Stimulated activated CD8-positive, alpha-beta memory T cell treated with anti-CD3 and anti-CD28 coated beads, Interleukin-7, amount 100 ng/mL, for 4 hours (primary cell): Measurements from ENCODE around the gene JUN.

Experiments
- DNase-seq, 2 donors: peaks; one replicate each; pipeline ENCODE4 v3.0.0-alpha.2; 2020; ENCODE audit warnings: low read depth in 2 of 2

The JUN gene

DNA sequence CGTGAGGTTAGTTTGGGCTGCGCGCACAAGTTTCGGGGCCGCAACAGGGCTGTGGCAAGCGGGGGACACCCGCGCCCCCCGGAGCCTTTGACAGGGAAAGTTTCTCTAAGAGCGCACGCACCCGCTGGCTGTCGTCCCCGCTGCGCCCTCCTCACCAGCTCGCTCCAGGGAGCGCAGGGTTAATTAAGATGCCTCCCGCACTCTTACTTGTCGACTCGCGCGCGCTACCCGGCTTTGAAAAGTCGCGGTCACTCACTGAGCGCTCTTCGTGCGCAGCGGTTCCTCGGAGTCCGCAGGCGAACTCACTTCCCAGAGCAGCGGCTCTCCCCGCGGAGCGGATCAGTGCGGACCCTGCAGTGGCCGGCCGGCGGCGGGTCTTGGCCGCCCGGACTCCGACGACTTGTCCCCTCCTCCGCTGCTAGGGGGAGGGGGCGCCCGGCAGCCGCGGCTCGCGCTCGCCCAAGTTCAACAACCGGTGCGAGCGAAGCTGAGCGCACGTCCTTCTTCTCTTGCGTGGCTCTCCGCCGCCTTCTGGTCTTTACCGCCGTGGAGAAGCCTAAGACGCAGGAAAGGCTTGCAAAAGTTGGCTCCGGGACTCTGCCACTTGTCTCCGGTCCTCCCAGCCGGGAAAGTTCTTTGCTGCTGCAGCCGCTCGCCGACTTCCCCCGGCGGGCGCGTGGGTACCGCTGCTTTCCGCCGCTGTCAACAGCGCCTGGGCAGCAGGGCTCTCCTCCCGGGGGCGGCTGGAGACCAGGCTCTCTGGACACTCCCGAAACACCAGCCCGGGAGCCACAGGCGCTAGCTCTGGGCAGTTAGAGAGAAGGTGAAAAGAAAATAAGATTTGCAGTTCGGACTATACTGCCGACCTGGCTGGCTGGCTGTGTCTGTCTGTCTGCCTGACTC, 506 bp downstream of the JUN start:
- peak; percentile 9 to 32 for DNase-seq

DNA sequence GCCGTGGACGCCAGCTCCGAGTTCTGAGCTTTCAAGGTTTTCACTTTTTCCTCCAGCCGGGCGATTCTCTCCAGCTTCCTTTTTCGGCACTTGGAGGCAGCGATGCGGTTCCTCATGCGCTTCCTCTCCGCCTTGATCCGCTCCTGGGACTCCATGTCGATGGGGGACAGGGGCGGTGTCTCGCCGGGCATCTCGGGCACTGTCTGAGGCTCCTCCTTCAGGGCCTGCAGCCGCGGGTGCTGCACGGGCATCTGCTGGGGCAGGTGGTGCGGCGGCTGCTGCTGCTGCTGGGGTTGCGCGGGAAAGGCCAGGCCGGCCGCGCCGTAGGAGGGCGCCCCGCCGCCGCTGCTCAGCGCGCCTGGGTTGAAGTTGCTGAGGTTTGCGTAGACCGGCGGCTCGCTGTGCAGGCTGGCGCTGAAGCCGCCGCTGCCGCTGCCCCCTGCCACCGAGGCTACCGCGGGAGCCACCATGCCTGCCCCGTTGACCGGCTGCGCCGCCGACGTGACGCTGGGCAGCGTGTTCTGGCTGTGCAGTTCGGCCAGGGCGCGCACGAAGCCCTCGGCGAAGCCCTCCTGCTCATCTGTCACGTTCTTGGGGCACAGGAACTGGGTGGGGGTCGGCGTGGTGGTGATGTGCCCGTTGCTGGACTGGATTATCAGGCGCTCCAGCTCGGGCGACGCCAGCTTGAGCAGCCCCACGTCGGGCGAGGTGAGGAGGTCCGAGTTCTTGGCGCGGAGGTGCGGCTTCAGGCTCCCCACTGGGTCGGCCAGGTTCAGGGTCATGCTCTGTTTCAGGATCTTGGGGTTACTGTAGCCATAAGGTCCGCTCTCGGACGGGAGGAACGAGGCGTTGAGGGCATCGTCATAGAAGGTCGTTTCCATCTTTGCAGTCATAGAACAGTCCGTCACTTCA, 1.4 kb downstream of the JUN start:
- peak; percentile 15 to 54 for DNase-seq

DNA sequence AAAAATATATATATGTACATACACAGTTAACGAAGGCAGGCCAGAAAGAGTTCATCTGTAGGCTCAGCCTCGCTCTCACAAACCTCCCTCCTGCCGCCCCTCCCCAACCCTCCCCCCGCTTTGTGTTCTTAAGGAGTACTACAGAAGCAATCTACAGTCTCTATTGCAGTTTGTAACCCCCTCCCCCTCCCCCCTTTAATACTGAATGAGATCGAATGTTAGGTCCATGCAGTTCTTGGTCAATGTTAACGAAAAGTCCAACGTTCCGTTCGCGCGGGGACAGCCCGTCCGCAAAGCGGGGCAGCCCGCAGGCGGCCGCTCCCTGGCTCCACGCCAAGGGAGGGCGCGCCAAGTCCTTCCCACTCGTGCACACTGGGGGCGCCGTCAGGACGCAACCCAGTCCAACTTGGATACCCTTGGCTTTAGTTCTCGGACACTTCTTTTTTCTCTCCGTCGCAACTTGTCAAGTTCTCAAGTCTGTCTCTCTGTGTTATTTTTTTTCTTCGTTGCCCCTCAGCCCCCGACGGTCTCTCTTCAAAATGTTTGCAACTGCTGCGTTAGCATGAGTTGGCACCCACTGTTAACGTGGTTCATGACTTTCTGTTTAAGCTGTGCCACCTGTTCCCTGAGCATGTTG, 2.2 kb downstream of the JUN start:
- peak in 1 of 2 donors; percentile 36 for DNase-seq

DNA sequence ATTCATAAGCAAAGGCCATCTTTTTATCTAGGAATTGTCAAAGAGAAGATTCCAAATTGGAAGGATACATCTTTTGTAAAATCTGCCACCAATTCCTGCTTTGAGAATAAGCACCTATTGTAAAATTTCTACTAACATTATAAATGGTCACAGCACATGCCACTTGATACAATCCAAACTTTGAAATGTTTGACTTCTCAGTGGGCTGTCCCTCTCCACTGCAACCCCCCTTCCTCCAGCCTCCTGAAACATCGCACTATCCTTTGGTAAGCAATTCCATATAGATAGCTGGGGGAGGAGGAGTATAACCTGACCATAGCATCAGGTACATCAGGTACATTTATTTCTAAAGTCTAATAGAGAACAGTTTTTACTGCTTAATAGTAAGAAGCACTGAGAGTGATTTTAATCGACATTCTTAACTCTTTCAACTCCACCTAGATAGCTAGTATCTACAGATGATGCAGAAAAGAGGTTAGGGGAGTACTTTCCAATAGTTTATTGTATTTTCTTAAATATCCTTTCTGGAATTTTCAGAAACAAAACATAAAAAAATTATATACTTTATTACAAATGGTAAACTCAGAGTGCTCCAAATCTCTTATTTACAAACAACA, 2.9 kb downstream of the JUN start:
- DNase-seq, result no peak

DNA sequence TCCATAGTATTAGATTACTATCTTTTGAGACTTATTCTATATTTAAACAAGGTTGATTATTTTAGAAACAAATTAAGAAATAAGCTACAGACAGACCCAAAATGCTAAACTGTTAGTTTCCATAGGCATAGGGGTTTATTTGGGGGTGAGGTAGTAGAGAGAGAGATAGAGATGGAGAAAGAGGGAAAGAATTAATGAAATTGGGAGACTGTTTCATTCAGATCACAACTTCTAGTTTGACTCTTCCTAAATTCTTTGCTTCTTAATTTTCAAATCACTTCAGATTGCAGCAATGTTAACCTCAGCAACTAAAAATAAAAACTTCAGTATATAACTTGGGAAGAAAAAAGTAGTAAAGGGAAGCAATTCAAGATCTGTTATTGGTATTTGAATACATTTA, 3.4 kb downstream of the JUN start:
- DNase-seq, result no peak

DNA sequence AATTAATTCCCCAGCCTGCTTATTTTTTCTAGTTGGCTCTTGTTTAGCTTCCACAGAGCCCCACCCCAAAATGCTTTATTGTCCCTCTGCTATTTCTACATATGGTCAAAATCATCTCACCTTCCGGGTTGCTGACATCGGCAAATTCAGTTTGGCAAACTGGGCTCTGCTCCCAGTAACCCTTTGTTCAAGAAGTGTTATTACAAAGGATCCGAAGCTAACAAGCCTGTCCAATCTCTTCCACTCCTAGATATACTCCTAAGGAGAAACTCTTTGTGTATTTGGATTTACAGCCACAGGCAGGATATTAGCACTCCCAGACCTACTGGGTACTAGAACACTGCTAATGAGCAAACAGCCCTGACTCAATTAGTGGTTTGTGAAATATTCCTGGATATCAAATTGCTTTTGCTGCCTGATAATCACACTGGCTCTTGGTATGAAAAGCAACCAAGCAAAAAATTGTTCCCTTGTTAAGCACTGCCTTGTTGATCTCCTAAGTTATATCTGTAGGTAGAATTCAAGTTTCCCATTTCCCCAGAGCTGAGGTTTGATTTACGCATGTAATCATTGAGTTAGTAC, 4.0 kb downstream of the JUN start:
- no peak for DNase-seq

DNA sequence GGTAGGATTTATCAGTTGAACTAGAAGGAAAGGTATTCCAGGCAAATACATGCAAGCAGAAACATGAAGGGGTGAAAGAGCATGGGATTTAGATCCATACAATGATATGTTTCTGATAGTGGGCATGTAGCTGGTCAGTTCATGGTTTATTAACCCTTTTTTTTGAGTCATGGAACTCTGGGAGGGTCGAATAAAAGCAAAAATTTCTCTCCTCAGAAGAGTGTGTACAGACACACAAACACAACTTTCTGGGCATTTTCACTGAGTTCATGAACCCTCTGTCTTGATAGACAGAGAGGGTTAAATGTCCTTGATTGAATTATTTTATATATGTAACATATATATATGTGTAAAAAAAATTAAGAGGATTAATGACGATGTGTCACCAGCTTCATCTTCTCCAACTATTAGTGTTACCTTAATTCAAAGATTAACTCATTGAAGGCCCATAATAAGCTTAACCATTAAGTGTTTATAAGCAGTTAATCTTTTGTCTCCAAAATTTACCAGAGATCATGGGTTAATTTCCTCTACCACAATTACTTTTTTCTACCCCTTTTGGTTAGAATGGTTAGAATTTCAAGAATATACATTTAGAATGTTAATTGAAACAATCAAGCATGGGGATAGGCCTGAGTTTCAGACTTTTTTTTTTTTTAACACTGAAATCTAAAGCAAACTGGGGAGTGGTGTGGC, 4.6 kb downstream of the JUN start:
- DNase-seq, result no peak

DNA sequence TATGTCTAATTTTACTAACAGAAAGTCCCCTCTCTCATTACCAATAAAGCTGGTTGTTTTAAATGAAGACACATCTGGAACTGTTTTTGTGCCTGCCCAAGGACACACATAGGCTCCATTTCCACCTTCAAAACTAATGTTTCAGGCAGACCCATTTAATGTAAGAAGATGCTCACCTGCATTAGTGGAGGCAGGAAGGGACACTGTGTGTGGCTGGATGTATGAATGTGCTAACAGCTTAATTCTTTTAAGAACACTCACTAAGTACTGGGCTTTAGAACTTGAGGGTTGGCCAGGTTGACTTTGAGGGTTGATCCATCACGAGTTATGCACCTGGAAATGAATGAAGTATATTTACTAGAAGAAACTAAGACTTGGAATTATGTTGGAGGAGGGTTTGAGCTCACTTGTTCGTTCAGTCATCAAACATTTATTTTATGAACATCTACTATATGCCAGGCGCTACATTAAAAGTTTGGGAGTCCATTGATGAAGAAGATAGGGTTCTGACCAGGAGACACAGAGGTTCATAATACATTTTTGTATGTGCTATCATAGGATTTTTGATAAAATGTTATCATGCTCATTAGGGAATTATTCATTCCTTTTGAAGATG, 5.4 kb downstream of the JUN start:
- no peak for DNase-seq

DNA sequence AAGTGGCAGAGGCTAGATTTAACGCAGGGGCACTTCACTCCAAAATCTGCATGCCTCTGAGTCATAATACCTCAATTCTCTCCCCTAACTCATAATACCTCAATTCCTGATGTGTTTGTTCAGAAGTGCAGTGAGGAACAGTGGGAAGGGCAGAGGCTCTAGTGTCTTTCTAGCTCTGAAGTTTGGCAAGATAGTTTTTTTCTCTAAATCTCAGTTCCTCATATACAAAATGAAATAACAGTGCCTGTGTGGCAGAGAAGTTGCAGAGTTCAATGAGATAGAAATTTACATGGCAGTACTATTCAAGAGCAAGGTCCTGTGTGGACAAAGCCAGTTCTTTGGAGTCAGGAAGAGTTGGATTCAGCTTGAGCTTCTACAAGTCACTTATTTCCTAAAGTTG, 9.8 kb downstream of the JUN start:
- no peak for DNase-seq

DNA sequence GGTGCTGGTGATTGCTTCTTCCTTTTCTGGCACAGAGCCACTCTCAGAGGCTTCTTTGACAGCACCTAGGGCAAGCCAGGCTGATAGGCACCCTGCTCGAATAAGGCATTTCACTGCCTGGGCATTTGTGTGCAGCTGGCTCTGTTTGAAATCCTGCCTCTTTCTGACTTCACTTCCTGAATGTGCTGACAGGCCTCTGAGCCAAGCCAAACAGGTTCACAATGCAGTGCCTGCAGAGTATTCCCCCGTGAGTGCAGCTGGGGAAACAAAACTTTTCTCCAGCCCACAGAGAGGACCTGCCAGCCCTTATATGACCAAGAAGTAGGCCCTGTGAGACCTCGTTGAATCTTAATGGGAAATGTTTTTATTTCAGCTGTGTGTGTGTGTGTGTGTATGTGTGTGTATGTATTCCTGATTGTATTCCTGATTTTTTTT, 10.4 kb downstream of the JUN start:
- no peak for DNase-seq

DNA sequence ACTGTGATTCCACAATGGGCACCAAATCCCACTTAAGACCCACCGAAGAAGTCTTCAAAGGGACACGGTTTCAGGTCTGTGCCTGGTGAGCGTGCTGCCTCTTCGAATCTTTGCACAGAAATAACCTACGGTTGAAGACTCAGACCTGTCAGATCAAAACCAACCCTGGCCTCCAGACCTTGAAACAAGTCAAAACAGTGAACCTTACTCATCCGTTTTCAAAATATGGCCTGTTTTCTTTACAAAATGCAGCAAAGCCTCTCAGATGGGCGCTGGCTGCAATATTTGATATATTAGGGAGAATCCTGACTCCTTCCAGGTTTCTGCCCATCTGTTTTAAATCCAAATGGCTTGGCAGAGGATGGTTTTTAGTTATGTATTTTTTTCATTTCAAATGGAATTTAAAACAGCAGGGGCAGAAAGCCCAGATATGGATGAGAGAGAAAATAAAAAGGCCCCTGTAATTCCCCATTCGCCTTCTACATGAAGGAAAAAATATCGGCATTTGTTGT, 14.0 kb downstream of the JUN start:
- no peak for DNase-seq

DNA sequence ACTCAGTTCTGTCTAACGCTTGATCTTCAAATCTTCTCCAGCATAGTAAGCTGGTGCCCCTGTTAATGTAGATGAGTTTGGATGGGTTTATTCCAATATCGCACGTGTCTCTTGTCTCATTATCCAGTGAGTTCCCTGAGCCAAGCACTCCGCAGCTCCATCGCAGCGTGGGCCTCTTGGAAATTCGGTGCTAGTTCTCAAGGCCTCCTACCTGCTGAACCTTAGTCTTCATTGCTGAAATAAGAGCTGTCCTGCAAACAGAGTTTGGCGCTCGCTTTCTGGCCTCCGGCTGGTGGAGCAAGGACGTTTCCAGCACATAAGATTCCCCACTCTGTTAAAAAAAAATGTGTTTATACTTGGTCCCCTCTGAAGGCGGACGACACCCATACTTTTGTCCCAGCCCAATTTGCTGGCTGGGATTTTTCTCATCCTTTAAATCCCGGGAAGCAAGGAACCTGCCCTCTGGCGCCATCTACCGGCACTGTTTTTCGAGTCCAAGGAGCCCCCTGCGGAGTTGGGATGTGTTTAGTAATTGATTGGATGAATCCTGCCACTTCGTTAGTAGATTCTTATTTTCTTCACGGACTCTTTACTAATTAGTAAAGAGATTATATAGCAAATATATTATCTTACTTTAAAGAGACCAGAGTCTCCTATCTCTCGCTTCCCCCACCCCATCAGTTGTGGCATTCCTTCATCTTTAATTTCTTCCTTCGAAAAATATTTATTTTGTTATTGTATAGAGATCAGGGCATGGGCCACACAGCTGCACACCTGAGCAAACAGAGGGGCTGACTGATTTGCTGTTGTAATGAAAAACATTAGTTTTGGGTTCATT, 14.7 kb downstream of the JUN start:
- DNase-seq, result no peak

DNA sequence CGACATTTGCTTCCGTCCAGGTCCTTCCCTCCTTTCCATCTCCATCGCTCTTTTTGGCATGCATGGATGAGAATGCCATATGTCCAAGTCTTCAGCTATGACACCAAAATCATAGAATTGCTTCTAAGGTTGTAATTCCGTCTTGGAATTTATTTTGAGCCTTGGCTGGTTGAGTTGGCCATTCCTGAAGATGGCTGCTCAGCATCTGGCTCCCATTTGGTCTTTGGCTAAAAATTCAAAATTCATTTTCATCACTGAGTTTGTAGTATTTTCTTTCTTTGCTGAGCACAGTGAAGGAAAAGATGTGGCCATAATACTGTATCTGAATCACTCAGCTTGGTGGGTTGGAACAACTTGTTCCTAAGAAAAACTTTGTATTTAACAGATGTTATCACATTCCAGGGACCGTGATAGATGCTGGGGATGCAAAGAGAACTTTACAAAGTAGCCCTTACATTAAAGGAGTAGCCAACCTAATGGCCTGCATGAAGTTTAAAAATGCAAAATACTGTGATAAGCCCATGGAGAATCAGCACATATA, 15.6 kb downstream of the JUN start:
- no peak for DNase-seq

DNA sequence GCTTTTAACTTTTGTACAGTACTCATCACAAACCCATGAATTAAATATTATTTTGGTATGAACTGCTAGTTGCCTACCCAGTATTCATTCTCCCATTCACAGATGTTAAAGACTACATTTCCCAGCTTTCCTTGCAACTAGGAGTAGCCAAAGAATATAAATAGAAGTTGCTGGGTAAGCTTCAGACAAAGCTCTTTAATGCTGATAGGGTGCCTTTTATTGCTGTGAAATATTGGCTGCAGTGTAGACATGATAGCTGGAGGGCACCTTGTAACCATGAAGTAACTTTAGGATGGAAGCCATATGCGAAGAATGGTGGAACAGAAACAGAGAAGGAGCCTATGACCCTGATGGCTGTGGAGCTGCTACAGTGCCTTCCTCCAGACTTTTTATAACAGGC, 16.7 kb downstream of the JUN start:
- DNase-seq, result no peak

DNA sequence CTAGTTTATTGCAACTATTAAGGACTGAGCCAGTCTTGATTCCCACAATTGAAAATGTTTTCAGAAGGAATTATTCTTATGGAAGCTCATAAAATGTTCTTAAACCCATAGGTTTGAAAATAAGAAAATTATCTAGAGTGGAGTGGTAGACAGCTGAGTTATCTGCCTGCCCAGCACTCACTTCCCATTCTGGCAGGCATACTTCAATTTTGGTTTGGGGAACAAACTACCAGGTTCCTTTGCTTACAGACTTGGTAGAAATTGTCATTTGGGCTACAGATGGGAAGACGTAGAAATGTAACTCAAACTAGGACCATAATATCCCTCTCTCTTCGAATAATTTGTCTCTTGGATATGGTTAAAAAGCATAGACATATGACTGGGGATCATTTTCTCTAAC, 18.4 kb downstream of the JUN start:
- no peak for DNase-seq

DNA sequence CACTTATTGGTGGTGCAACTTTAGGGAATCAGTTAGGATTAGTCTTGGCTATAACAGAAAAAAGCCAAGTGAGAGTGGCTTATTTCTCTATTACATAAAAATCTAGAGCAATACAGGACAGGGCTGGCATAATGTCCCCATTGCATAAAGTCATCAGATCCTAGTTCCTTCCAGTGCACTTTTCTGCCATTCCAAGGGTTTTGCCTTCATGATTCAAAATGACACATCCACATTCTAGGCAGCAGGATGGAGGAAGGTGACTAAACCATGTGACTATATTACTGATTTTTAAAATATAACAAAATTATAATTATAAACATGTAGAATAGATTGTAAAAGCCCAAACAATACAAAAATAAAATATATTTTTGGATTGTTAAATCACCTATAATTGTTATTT, 18.8 kb downstream of the JUN start:
- no peak for DNase-seq

DNA sequence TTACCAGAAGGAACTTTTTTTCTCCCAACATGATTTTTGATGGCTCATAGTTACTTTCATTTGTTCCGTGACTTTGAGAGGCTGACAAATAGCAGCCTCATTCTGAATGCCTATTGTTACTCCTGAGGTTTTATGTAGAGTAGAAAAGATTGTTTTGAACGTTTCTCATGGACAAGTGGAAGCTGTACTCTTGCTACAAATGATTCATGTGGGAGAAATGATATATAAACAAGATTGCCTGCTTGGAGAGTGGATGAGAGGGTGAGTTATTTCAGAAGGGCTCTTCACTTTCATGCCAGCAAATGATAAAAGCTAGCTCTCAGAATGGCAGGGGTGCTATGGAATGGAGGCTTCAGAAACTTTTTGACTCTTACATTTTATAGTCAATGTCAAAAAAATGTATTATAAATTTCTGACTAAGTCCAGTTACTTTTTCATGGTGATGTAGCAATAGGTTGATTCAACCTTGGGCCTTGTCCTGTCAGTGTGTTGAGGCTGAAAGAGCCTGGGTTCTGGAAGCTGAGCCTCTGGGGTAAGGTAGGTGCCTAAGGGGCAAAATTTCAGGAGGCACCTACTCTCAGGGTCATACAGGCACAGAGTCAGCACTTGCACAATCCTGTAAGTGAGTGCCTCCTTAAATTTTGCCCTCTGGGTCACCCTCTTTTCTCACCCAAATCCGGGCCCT, 19.4 kb downstream of the JUN start:
- no peak for DNase-seq

DNA sequence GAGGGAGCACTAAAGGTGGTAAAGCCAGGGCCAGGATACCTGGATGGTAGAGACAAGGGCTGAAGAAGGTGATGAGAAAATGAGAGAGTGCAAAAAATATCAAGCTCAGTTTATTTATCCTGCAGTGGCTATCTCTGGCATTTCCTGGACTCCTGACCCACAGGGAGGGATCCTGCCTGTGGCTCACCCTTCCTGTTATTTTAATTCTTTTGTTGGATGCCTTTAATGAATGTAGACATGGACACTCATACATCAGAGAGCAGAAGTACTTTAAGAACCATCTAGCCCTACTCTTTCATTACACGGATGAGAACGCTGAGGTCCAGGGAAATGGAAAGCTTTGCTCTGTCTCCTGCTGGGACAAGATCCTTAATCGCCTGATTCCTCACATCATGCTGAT, 20.6 kb downstream of the JUN start:
- no peak for DNase-seq
